ENCODE measurements around the gene ADGRL3.

DNA sequence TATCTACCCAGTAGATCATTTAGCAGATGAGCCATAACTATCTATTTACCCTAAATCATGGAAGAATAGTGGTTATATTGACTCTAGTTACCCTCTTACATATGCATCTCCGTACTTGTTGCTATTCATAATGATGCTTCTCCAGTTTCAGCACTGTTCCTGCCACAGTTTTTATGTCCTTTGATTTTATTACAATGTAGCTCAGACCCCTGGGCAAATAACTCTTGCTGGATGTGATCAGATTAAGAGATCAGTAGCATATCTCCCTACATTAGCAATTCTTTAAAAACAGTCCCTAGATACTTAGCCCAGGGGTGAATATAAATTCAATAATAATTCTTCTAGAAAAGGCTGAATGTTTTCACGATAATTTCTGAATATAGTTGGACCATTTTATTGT is 696.5 kb downstream of the ADGRL3 start:
- TF ChIP-seq, protein P1, sequence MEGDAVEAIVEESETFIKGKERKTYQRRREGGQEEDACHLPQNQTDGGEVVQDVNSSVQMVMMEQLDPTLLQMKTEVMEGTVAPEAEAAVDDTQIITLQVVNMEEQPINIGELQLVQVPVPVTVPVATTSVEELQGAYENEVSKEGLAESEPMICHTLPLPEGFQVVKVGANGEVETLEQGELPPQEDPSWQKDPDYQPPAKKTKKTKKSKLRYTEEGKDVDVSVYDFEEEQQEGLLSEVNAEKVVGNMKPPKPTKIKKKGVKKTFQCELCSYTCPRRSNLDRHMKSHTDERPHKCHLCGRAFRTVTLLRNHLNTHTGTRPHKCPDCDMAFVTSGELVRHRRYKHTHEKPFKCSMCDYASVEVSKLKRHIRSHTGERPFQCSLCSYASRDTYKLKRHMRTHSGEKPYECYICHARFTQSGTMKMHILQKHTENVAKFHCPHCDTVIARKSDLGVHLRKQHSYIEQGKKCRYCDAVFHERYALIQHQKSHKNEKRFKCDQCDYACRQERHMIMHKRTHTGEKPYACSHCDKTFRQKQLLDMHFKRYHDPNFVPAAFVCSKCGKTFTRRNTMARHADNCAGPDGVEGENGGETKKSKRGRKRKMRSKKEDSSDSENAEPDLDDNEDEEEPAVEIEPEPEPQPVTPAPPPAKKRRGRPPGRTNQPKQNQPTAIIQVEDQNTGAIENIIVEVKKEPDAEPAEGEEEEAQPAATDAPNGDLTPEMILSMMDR (IDR thresholded peaks at IDR 0.05): no peak
- TF ChIP-seq POLR2A (IDR thresholded peaks at IDR 0.05): no peak

All from adrenal gland (tissue), 5 donors.